GM19238 (cell line): ENCODE measurements around the gene MPPED2.

Experiments
- DNase-seq: peaks from one replicate; pipeline ENCODE4 v3.0.0; 2011; ENCODE audit warnings: low spot score; ENCODE audit not compliant: insufficient read length

The MPPED2 gene

DNA sequence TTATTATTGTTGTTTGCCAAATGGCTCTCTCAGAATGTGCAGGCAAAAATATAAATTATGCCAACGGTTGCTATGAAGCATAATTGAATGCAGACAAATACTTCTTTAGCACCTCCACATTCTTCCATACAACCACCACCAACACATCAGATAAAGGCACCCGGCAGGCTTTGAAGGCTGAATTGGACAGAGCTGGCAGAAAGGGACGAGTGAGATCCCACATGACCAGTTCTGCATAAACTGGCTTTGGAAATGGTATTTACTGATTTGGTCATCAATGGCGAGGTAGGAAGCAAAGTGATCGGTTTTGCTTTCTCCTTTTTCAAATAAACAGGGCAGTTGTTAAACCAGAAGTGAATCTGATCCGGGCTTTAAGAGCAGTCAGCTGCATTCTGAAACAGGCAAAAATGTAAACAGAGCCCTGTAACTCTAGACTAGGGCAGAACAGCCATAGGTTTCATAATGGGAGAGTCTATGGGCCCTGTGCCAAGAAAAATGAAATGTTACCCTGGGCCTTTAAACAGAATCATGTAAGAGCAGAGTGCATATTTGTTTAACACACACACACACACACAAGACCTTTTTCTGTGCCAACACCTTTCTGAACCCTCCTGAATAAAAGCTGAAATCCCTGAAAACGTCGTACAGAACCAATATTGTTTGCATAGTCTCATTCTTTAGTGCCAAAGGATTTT lies 97.7 kb downstream of the MPPED2 start:
- no peak for DNase-seq

DNA sequence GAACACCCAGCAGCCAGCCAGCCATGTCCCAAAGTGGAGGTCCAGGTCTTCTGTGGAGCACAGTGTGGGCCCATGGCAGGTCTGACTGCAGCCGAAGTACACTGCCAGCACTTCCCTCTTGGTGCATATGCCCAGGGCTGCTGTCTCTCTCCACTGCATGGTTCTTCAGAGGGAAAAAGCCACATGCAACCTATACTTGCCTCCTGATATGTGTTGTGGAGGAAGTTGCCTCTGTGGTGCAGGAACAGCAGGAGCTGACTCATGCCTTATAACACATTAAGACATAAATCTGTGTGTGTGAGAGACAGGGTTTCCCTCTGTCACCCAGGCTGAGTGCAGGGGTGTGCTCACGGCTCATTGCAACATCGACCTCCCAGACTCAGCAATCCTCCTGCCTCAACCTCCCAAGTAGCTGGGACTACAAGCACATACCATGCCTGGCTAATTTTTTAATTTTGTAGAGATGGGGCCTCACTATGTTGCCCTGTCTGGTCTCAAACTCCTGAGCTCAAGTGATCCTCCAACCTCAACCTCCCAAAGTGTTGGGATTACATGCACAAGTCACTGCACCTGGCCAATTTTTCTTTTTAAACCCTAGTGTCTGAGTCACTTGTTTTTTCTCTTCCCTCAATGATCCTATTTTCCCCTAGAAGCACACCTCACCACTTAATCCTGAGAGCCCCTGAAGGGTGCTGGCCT lies 98.8 kb downstream of the MPPED2 start:
- no peak for DNase-seq

DNA sequence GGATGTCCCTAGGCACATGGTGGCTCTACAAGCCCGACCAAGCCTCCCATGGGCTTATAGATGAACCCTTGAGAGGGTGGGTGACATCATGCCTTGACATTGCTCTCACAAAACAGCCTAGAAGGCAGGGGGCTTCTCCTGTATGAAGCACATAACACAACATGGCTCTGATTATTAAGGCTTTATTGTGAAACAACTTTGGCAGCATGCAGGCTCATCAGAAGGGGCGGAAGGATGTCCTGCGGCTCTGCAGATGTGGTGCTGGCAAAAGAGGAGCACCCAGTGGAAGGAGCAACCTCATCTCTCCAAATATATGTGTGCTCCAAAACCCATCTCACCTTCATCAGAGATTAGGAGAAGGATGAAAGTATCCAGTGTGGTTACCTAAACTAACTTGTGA lies 100.4 kb downstream of the MPPED2 start:
- DNase-seq, result no peak

DNA sequence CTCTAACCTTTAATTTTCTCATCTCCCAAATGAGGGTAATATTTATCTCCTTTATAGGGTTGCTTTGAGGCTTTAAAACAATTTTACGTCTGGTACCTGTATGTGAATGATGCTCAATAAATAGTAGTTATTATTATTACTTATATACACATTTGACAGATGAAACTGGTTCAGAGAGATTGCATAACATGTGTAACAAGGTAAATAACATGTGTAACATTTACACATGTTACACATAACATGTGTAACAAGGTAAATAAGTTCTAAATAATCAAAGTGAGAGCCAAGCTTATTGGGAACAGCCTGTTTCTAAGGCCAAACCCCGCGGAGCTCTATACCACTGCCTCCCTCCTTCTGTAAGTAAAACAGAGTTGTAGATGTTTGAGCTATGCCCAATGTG lies 100.9 kb downstream of the MPPED2 start:
- DNase-seq, result no peak

DNA sequence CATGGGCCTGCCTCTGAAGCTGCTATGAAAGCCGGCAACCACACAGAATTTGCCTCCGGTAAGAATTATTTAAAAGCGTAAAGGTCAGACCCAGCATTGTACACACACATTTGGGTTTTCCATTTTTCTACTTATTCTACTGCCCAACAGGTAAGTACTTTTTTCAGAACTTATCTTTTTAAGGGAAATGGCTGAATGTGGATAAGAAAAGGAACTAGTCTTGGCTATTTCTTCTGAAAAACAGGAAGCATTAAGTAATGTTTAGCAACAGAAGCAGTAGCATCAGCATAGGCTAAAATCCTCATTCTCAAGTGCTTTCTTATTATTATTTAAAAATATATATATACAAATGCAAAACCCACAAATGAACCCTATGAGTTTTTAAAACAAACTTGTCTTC lies 103.1 kb downstream of the MPPED2 start:
- DNase-seq, result no peak

DNA sequence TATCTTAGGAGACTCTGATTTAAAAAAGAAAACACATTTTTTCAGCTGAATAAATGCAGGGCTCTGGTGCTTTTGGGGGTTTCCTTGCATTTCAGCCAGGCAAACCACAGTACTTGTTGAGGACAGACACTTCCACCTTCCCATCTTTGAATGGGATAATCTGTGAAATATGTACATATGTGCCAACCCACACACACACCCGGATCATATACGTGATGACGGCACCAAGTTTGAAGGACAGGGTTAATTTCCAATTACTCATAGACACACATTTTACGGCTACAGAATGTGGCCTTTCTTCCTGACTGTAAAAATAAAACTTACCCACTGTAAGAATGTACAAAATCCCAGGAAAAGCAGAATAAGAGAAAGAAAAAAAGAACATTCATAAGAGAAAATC lies 104.4 kb downstream of the MPPED2 start:
- DNase-seq, result no peak

DNA sequence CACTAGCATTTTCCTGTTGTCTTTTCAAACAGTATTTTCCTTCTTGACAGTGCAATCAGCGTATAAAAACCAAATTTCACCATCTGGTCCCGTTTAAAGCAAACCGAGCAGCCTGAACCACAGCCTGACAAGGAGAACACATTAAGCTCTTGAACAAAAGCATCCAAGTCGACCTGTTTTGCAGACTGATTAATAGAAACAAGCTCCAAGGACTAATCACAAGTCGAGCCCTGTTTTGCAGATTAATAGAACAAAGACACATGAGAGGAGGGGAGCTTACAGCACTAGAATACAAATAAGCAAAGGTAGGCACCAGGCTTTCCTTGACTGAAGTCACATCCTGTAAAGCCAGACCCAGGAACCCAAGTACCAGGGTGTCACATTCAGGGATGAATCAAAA lies 104.8 kb downstream of the MPPED2 start:
- no peak for DNase-seq

DNA sequence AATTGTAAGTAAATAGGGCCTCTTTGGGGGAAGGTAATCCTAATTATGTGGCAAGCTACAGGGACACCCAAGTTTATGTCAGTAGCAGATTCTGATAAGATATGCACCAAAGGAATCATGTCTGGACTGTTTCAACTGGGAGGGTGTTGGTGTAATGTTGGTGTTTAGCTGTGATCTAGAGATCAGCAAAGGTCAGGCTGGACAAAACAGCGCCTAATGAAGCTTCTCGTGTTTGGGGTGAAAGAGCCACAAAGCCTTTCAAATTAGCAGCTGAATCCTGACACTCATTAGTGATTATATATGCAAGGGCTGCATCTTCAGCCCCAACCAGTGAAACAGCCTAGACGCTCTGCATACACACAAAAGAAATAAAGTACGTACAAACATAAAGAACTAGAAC lies 106.3 kb downstream of the MPPED2 start:
- no peak for DNase-seq

DNA sequence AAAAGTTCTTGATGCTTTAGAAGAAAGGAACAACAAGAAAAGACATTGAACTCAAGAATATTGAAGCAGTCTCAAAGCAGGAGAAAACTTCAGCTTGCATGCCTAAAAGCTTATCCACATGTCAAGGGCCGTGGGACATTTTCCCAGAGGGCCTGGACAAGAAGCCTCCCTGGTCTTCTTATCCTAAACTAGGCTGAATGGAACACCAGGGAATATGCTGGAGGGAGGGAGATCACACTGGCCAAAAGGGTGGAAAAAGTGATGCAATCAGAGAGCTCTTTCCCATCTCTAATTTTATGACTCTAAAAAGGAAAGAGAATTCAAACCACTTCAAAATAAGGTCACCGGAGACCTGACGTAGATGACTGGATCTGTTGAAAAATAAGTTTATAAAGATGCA lies 107.2 kb downstream of the MPPED2 start:
- DNase-seq, result no peak

DNA sequence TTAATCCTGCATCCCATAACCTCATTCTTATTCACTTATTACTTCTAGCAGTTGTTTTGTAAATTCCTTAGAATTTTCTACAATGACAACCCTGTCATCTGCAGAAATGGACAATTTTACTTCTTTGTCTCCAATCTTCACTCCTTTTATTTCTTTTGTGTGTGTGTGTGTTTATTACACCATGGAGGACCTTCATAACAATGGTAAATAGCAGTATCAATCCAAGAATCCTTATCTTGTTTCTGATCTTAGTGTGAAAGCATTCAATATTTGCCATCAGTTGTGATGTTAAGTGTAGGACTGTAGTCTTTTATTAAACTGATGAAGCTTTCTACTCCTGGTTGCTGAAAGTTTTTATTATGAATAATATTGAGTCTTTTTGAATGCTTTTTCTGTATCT lies 109.1 kb downstream of the MPPED2 start:
- no peak for DNase-seq

DNA sequence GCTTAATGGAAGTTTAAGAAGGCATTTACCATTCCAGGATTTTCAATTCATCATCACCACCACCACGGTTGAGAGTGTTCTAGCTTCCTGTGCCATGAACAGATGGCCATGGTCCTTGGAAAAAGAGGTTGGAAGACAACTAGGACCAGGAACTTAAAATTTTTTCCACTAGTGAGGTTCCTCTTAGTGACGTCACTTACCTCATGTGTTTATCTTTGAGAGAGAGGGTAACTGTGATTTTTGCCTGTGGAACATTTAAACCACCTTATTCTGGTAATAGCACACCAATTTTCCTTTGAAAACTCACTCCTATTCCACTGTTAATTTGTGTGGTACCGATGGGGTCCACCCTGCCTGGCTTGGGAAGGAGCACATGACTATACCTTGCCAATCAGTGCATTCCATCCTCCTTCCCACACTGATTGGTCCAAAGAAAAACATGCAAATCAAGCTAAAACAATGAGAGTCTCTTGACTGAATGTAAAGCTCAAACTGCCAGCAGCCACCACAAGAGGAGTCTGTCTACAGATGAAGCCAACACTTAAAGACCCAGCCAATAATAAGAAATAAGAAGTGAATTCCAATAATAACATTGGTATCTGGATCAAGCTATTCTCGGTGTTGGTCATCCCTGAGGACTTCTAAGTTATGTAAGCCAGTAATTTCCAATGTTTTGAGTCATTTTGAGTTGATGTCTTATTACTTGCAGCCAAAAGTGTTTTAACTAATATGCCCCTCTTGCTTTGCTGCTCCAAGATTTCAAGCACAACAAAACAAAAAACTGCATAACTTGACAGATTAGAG lies 111.8 kb downstream of the MPPED2 start:
- DNase-seq, result no peak

DNA sequence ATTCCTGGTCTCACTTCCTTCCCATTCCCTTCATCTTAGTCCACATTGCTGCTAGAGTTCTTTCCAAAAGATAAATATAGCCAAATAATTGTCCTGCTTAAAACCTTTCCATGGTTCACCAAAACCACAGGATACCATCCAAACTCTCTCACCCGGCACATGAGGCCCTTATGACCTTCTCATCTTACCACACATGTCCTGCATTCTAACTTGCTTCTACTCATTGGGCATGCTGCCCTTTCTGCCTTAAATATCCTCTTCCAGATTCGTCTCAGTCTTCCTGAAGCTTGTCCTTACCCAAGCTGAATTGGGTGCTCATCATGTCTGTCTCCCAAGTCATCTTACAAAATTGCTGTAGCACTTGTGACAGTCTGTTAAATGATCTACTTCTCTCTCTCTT lies 114.9 kb downstream of the MPPED2 start:
- DNase-seq, result no peak

DNA sequence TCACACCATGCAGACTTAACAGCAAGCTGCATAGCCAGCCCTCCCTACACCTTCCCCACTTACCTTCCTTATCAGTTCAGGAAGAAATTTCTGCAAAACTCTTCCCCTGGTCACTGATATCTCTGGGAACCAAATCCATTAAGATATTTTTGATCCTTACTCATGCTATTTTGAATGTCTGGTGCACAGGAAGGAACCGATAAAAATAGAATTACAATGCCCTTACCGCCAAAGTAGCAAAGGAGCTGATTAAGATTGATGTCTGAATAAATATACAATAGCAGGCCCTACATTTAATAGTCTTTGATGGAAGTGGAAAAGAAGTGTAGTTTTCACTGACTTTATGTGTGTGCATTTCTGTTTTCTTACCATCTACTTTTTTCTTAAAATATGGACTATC lies 117.3 kb downstream of the MPPED2 start:
- no peak for DNase-seq

DNA sequence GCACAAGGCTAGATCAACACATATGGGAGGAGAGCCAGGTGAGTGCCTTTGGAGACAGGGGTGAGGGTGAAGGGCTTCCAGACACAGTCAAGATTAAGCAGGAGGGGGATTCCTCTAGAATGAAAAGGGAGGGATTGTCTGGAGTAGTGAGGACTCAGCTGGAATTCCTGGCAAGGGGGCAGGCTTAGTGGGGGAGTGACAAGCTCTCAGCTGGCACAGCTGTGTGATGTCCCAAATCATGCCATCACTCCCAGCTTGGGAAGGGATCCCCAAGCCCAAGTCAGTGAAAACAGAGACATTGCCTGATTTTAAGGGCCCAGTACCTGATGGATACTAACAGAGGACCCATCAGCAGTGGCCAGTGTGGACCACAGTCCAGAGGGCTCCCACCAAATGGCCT lies 119.0 kb downstream of the MPPED2 start:
- no peak for DNase-seq

DNA sequence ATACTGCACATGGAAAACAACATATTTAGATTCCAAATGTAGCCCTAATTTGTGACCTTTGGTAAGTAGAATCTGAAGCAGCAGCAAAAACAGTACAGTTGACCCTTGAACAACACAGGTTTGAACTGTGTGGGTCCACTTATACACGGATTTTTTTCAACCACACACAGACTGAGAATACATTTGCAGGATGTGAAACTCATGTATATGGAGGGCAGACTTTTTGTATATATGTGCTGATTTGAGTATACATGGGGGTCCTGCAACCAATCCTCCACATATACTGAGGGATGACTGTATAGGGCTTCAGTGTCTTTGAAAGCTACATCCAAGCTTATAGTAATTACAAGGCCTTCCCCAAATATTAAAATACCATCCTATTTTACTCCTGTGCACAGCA lies 120.5 kb downstream of the MPPED2 start:
- DNase-seq, result no peak

DNA sequence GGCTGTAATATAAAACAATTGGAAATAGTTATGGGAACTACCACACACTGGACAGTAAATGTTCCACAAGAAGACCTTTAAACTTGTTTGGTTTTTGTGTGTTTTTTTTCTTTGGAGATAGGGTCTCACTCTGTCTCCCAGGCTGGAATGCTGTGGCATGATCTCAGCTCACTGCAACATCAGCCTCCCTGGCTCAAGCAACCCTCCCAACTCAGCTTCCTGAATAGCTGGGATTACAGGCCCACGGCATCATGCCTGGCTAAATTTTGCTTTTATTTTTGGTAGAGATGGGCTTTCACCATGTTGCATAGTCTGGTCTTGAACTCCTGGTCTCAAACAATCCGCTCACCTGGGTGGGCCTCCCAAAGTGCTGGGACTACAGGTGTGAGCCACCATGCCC lies 121.0 kb downstream of the MPPED2 start:
- no peak for DNase-seq

DNA sequence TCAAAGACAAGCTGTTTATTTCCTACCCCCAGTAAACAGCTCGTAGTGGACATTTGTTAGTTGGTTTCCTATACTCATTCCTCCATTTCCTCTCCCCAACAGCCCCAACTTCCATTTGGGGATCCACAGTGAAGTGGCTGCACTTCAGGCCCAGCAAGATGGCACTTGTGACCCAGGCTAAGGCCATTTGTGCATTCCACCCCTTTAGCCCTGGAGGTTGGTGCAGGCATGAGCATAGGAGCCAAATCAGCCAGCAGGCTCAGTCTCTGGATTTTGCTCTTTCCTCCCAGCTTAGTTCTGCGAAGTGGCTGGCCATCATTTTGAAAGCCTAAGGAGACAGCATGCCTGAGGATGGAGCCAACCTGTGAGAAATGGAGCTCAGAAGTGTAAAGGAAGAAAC lies 122.9 kb downstream of the MPPED2 start:
- DNase-seq, result no peak

DNA sequence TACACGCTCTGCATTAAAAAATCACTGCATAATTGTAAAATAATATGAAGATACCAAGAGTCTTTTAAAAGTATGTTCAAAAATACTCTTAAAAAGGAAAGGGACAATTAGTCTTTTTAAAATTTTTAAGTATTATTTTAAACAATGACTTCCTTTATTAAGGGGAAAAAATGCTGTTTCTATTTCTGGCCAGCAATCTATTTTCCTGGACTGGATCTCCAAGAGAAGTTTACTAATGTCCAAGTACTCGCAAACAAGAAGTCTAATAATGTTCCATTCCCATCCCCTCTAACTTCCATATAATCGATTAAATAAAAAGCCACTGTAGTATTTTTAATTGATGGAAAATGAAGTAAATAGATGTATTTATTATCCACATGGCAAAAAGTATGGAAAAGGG lies 123.7 kb downstream of the MPPED2 start:
- no peak for DNase-seq

DNA sequence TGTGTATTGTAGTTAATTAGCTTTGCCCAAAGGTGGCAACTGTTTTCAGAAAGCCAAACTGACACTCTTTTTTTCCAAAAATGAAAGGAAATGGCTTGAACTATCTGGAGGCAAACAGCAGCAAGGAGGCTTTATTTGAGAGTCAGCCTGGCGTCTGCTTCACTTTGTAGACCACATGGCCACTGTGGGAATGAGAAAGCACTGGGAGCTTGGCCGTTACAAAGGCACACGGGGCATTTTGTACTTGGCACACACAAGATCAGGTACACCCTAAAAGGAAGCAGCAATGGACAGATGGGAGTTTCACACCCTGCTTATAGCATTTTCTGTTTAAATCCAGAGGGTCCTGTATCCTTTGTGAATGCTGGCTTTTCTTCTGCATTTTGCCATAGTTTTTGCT lies 126.3 kb downstream of the MPPED2 start:
- no peak for DNase-seq

DNA sequence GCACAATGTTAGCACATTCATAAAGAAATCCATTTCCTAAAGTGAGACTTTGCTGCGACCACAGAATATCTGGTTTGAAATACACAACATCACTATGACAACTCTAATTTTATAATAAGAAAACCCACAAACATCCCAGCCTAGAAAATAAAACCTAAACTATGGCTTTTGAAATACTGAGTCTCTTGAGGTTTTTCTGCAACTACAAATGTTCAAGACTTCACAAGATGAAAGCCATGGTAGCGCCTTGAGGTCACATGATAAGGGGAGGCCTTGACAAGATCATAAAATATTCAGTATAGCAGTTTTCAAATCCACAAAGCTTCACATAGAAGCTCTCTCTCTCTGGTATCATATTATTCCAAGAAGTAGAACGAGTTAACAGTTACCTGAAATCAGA lies 126.8 kb downstream of the MPPED2 start:
- no peak for DNase-seq

DNA sequence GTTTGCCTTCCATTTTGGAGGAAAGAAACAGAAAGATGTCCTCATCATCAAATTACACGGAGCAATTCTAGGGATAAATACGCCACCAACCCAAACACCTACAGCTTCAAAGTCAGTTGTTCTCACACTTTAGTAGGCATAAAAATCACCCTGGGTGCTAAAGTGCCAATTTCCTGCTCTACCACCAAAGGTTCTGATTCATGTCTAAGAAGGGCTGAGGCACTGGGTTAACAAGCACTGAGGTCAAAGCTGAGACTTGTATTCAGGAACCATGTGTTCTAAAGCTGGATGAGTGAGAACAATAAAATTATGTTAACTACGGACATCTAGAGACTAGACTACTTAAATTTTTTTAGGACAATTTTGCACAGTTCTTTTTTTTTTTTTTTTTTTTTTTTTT lies 127.6 kb downstream of the MPPED2 start:
- no peak for DNase-seq

DNA sequence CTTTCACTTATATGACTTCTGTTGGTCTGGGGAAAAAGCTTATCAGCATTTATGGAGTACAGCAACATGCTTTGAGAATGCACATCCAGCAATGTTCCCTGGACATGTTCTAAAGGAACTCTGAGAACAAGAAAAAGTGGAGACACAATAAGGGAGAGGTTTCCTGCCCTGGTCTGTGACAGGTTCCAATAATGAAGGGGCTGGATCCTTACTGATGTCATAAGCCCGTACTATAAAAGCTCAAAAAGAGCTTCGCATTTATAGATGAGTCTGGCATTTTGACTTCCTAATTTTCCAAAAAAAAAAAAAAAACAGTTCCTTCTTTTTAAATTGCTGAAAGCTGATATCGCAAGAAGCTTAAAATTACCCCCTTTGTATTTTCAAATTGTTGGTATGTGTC lies 129.1 kb downstream of the MPPED2 start:
- DNase-seq, result no peak

DNA sequence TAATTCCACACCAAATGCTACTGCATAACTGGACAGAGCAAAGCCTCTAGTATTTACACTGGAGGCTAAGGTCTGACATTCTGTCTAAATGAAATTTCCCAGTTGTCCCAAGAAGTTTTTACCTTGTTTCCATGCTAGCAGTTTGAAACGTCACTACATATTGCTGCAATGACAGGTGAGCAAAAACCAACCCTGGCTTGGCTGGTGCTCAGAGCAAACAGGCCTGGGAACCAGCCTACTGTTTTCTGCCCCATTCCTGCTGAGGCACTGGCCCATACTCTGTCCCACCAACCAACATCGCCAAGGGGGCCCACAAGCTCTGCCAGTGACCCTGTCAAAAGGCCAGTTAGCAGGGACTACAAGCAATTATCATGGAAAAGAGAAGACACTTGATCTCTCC lies 131.1 kb downstream of the MPPED2 start:
- DNase-seq, result no peak
